ENCODE results near the gene BBS1. TPM values are rescaled to one million over a fixed set of nuclear protein-coding genes. Genes with fewer than 3 reads are reported as not detected.

Gene BBS1
- total and polyA plus RNA-seq, 2 donors (not counting 3 experiments of a cell fraction or from before 2014, with no cell fraction given), result 29.2 to 32.9 TPM

- no peak overlapping the region for H3K4me3 ChIP-seq (replicated peaks in 1 of 3; ENCODE audit: insufficient read depth in 1 of 3, low read depth in 1 of 3, low read length in 3 of 3)
- H3K4me1 ChIP-seq (ENCODE audit: control insufficient read depth, extremely low read depth, insufficient read depth, low read length), result peaks cover 10% of the 10 kb centered on the region
- H3K9me1 ChIP-seq (replicated peaks; ENCODE audit: control insufficient read depth, extremely low read depth, insufficient read depth, low read length), result no peaks in the 10 kb centered on the region
- no TSS peak for BruUV-seq (replicated peaks)
- dilution Hi-C loops (cut with MboI; ENCODE audit: extremely low pct_ligation_motif_present, low sequenced_read_pairs) (no loop called here), intact Hi-C loops (cut with micrococcal nuclease) (no loop called here)
- peaks cover 0 to 2% of the 10 kb centered on the region in 2 experiments for H3K27me3 ChIP-seq (ENCODE audit: control insufficient read depth in 2 of 2, insufficient read depth in 2 of 2, low read length in 2 of 2)
- H4K20me1 ChIP-seq (replicated peaks; ENCODE audit: control insufficient read depth, extremely low read depth, insufficient read depth, low read length), result no peaks in the 10 kb centered on the region
- no peaks in the 10 kb centered on the region for H3K9me3 ChIP-seq (replicated peaks; ENCODE audit: control insufficient read depth, insufficient read depth, low read length)
- H3K4me2 ChIP-seq (ENCODE audit: insufficient read depth, low read length), result no peak overlapping the region
- H3K27ac ChIP-seq (ENCODE audit: insufficient read depth, low read depth, low read length), result no peak overlapping the region
- H2AFZ ChIP-seq (ENCODE audit: low read depth, low read length), result no peak overlapping the region
- DNase-seq (ENCODE audit: low read depth, low spot score), result no peak
- H3K9ac ChIP-seq (replicated peaks; ENCODE audit: extremely low read depth, insufficient read depth, low read length), result no peak overlapping the region
- H3K79me2 ChIP-seq (ENCODE audit: control insufficient read depth, insufficient read depth, low read length), result no peaks in the 10 kb centered on the region
- POLR2A ChIA-PET, result interaction anchor here (1.7 kb wide), 1 partner anchor 11 kb away, joined by 7 read pairs; the partner anchor contains the start of gene DPP3
- FAIRE-seq, result no peak
- no peaks in the 10 kb centered on the region for H3K36me3 ChIP-seq (ENCODE audit: control insufficient read depth in 2 of 2, extremely low read depth in 1 of 2, insufficient read depth in 2 of 2, low read length in 2 of 2)
- CTCF ChIA-PET, result interaction anchor here (0.9 to 1.5 kb wide), 4 partner anchors 8 to 83 kb away, joined by 3 to 4 read pairs (median 4); partner anchors contain the start of gene DPP3
- TF ChIP-seq POLR2A (IDR thresholded peaks at IDR 0.05; ENCODE audit: low read depth, low read length), result no peak
- no peak for TF ChIP-seq MYC (IDR thresholded peaks at IDR 0.05; ENCODE audit: low read depth, low read length)
- TF ChIP-seq POLR2AphosphoS5 (IDR thresholded peaks at IDR 0.05; ENCODE audit: insufficient read depth, low read depth, low read length), result no peak
- TF ChIP-seq GATA2 (IDR thresholded peaks at IDR 0.05; ENCODE audit: insufficient read depth, insufficient read length, low read depth, low read length), result no peak
- TF ChIP-seq EZH2 (IDR thresholded peaks at IDR 0.05; ENCODE audit: borderline replicate concordance, low read depth, low read length, severe bottlenecking), result no peak
- no peak for TF ChIP-seq JUN (IDR thresholded peaks at IDR 0.05; ENCODE audit: borderline replicate concordance, insufficient read depth, insufficient read length, low read depth)
- TF ChIP-seq MAX (IDR thresholded peaks at IDR 0.05; ENCODE audit: insufficient read depth, insufficient read length), result no peak
- no peak for TF ChIP-seq FOS (IDR thresholded peaks at IDR 0.05; ENCODE audit: borderline replicate concordance, insufficient read depth, low read length)
- no peak for TF ChIP-seq CTCF (IDR thresholded peaks at IDR 0.05; ENCODE audit: extremely low read depth in 1 of 2, insufficient read depth in 1 of 2, low read depth in 1 of 2, low read length in 2 of 2)
These were observed 41.0 kb upstream of the BBS1 start for GRCh38 chr11:66469441-66469840.

Measured in endothelial cell of umbilical vein (primary cell).